Measurements from ENCODE around the gene FAM171A2. TPM values are rescaled to one million over a fixed set of nuclear protein-coding genes. Genes with fewer than 3 reads are reported as not detected.
"Not testable (repeated sequence)": the region's sequence is repeated elsewhere in the genome, so short reads cannot be mapped to it uniquely, and the experiment has no call there.

The FAM171A2 gene
- total and polyA plus RNA-seq, 7 donors, result 0.06 to 0.23 (median 0.19) TPM

GRCh38 chr17:44375196-44376017 lies 11.8 kb upstream of the FAM171A2 start:
- 27 to 28% (median 28%) methylated on average over 21 to 22 of the region's 22 CpGs for WGBS, 3 donors
- Histone ChIP-seq H3K36me3 (ENCODE audit: insufficient read depth in 1 of 2, low read depth in 1 of 2) (no peaks in the 10 kb centered on the region), H3K27me3 (ENCODE audit: insufficient read depth in 3 of 3, low read length in 2 of 3) (peaks cover 0 to 52% (median 20%) of the 10 kb centered on the region in 3 donors), H3K27ac (no peak overlapping the region), H3K4me1 (no peaks in the 10 kb centered on the region), H3K4me3 (no peak overlapping the region), H3K9me3 (no peaks in the 10 kb centered on the region)
- intact Hi-C loops (cut with DNase I), result no loop called here
- ATAC-seq (no peak), DNase-seq (no peak)
- no peak for TF ChIP-seq CTCF (IDR thresholded peaks at IDR 0.05)

GRCh38 chr17:44374306-44375195 lies 10.9 kb upstream of the FAM171A2 start:
- no peak for ATAC-seq
- H3K4me1 ChIP-seq, result no peaks in the 10 kb centered on the region
- no peak for DNase-seq
- no peak for TF ChIP-seq CTCF (IDR thresholded peaks at IDR 0.05)
- WGBS, 3 donors, result 30 to 39% (median 30%) methylated on average over 30 to 31 of the region's 31 CpGs
- peaks cover 0 to 52% (median 20%) of the 10 kb centered on the region in 3 donors for H3K27me3 ChIP-seq (ENCODE audit: insufficient read depth in 3 of 3, low read length in 2 of 3)
- intact Hi-C loops (cut with DNase I), result no loop called here
- H3K36me3 ChIP-seq (ENCODE audit: insufficient read depth in 1 of 2, low read depth in 1 of 2), result no peaks in the 10 kb centered on the region
- no peaks in the 10 kb centered on the region for H3K9me3 ChIP-seq
- H3K4me3 ChIP-seq, result no peak overlapping the region
- H3K27ac ChIP-seq, result no peak overlapping the region

GRCh38 chr17:44372036-44372435 lies 8.4 kb upstream of the FAM171A2 start:
- ATAC-seq (no peak), DNase-seq (no peak)
- intact Hi-C loops (cut with DNase I), result no loop called here
- no peak for TF ChIP-seq CTCF (IDR thresholded peaks at IDR 0.05)
- Histone ChIP-seq H3K4me1 (no peaks in the 10 kb centered on the region), H3K27ac (no peak overlapping the region), H3K27me3 (ENCODE audit: insufficient read depth in 3 of 3, low read length in 2 of 3) (peaks cover 0 to 52% (median 18%) of the 10 kb centered on the region in 3 donors), H3K36me3 (ENCODE audit: insufficient read depth in 1 of 2, low read depth in 1 of 2) (no peaks in the 10 kb centered on the region), H3K9me3 (no peaks in the 10 kb centered on the region), H3K4me3 (no peak overlapping the region)
- 63 to 74% (median 66%) methylated on average over 10 of the region's 10 CpGs for WGBS, 3 donors

- H3K4me1 ChIP-seq, ATAC-seq: not testable (repeated sequence)
- peaks cover 0 to 40% (median 9%) of the 10 kb centered on the region in 3 donors for H3K27me3 ChIP-seq (ENCODE audit: insufficient read depth in 3 of 3, low read length in 2 of 3)
These were observed 5.9 kb upstream of the FAM171A2 start for GRCh38 chr17:44369414-44370023.

GRCh38 chr17:44368391-44369243 lies 5.0 kb upstream of the FAM171A2 start:
- H3K27ac ChIP-seq; H3K4me3 ChIP-seq; H3K36me3 ChIP-seq (ENCODE audit: insufficient read depth in 1 of 2, low read depth in 1 of 2); intact Hi-C loops (cut with DNase I); H3K9me3 ChIP-seq; H3K4me1 ChIP-seq; ATAC-seq; DNase-seq: not testable (repeated sequence)
- H3K27me3 ChIP-seq (ENCODE audit: insufficient read depth in 3 of 3, low read length in 2 of 3), result peaks cover 0 to 33% (median 6%) of the 10 kb centered on the region in 3 donors
- 90 to 93% (median 91%) methylated on average over 35 to 42 of the region's 42 CpGs for WGBS, 3 donors

More at GRCh38 chr17:44369414-44370023, 5.9 kb upstream of the FAM171A2 start:
- H3K4me3 ChIP-seq; DNase-seq; intact Hi-C loops (cut with DNase I); H3K36me3 ChIP-seq (ENCODE audit: insufficient read depth in 1 of 2, low read depth in 1 of 2); H3K9me3 ChIP-seq; H3K27ac ChIP-seq: not testable (repeated sequence)
- WGBS, 3 donors, result 38 to 44% (median 43%) methylated on average over 17 of the region's 17 CpGs
